CD4-positive, CD25-positive, alpha-beta regulatory T cell (primary cell): ENCODE results near the gene NPIPA5. TPM values are rescaled to one million over a fixed set of nuclear protein-coding genes. Genes with fewer than 3 reads are reported as not detected.
"Not testable (repeated sequence)": the region's sequence is repeated elsewhere in the genome, so short reads cannot be mapped to it uniquely, and the experiment has no call there.

Source experiments
- ATAC-seq, 2 donors: fragments of 150-1000 bp; cut with Tn5 transposase; one replicate each; pipeline ENCODE4 v1.10.0; 2021; ENCODE audit warnings: low read depth in 2 of 2, moderate number of reproducible peaks in 2 of 2, moderate library complexity in 1 of 2
- DNase-seq, 3 donors: peaks; one replicate each; pipeline versions ENCODE4 v3.0.0 to v3.0.0-alpha.2; 2012 to 2022; ENCODE audit warnings: mixed read lengths in 1 of 3
- H3K27ac ChIP-seq: one replicate; pipeline ENCODE4 v1.7.0; 2013; ENCODE audit warnings: mild to moderate bottlenecking, low read length; ENCODE audit not compliant: insufficient read depth, poor library complexity, severe bottlenecking
- H3K27me3 ChIP-seq: one replicate; pipeline ENCODE4 v1.7.0; 2013; ENCODE audit warnings: low read length; ENCODE audit not compliant: control insufficient read depth, insufficient read depth
- H3K36me3 ChIP-seq: one replicate; pipeline ENCODE4 v1.7.0; 2013; ENCODE audit warnings: mild to moderate bottlenecking, low read length, moderate library complexity; ENCODE audit not compliant: control insufficient read depth, insufficient read depth
- H3K4me1 ChIP-seq: 2 replicates; pipeline ENCODE4 v1.7.0; 2013; ENCODE audit warnings: mild to moderate bottlenecking, low read length; ENCODE audit not compliant: insufficient read depth, control insufficient read depth, poor library complexity, severe bottlenecking
- H3K4me3 ChIP-seq: one replicate; pipeline ENCODE4 v1.7.0; 2013; ENCODE audit warnings: low read depth, mild to moderate bottlenecking, low read length, moderate library complexity
- H3K9me3 ChIP-seq, 2 experiments: 1 replicate in 1 of 2; 2 replicates in 1 of 2; pipeline ENCODE4 v1.7.0; 2013; ENCODE audit warnings: low read length in 2 of 2, mild to moderate bottlenecking in 1 of 2, moderate library complexity in 1 of 2; ENCODE audit not compliant: control insufficient read depth in 2 of 2
- H3K27ac Mint-ChIP-seq, 3 donors: one replicate each; pipeline ENCODE4 v1.8.0; 2020 to 2022; ENCODE audit warnings: mild to moderate bottlenecking in 3 of 3, mixed read lengths in 3 of 3, moderate library complexity in 2 of 3
- H3K27me3 Mint-ChIP-seq: one replicate; pipeline ENCODE4 v1.8.0; 2022; ENCODE audit warnings: mild to moderate bottlenecking, mixed read lengths
- H3K36me3 Mint-ChIP-seq: one replicate; pipeline ENCODE4 v1.8.0; 2020; ENCODE audit warnings: mixed read lengths
- H3K4me1 Mint-ChIP-seq, 4 donors: one replicate each; pipeline ENCODE4 v1.8.0; 2020 to 2022; ENCODE audit warnings: mixed read lengths in 4 of 4, mild to moderate bottlenecking in 1 of 4
- H3K4me3 Mint-ChIP-seq, 4 donors: one replicate each; pipeline ENCODE4 v1.8.0; 2020 to 2022; ENCODE audit warnings: mild to moderate bottlenecking in 4 of 4, mixed read lengths in 4 of 4, moderate library complexity in 3 of 4
- H3K9me3 Mint-ChIP-seq, 7 donors: one replicate each; pipeline ENCODE4 v1.8.0; 2020 to 2022; ENCODE audit warnings: mixed read lengths in 7 of 7, mild to moderate bottlenecking in 3 of 7, moderate library complexity in 2 of 7
- polyA plus RNA-seq, 4 donors: library from polyadenylated mRNA; unstranded; fragments of 300-500 nt; fragmentation: Illumina TruSeq; gene quantifications; one replicate each; pipeline ENCODE4 v1.2.3, GENCODE V29; 2021
- total RNA-seq: library from RNA; stranded (reverse); gene quantifications from one replicate; pipeline ENCODE4 v1.2.3, GENCODE V29; 2022

Gene NPIPA5
- total and polyA plus RNA-seq, 5 donors from 2014 or later: 0.29 to 7.1 (median 0.64) TPM

- H3K4me3 Mint-ChIP-seq: no peak overlapping the region
- peaks cover 17% of the 10 kb centered on the region for H3K27me3 Mint-ChIP-seq
- H3K9me3 Mint-ChIP-seq: no peaks in the 10 kb centered on the region
- Histone ChIP-seq H3K9me3 (no peaks in the 10 kb centered on the region), H3K4me3 (no peak overlapping the region), H3K27ac (no peak overlapping the region), H3K27me3 (no peaks in the 10 kb centered on the region), H3K4me1 (no peaks in the 10 kb centered on the region), H3K36me3 (no peaks in the 10 kb centered on the region)
- no peak overlapping the region for H3K27ac Mint-ChIP-seq
- peaks cover 0 to 6% (median 0%) of the 10 kb centered on the region in 4 donors for H3K4me1 Mint-ChIP-seq
- DNase-seq (no peak), ATAC-seq (no peak)
- H3K36me3 Mint-ChIP-seq: no peaks in the 10 kb centered on the region
Observed at GRCh38 chr16:15399317-15399716, 21.2 kb upstream of the NPIPA5 start.

GRCh38 chr16:15398618-15399316 lies 20.7 kb upstream of the NPIPA5 start:
- no peak overlapping the region for H3K27ac ChIP-seq
- H3K36me3 ChIP-seq: no peaks in the 10 kb centered on the region
- no peaks in the 10 kb centered on the region for H3K27me3 ChIP-seq
- H3K9me3 Mint-ChIP-seq: no peaks in the 10 kb centered on the region
- no peak overlapping the region for H3K4me3 Mint-ChIP-seq
- H3K4me1 ChIP-seq: no peaks in the 10 kb centered on the region
- H3K27ac Mint-ChIP-seq: no peak overlapping the region
- no peaks in the 10 kb centered on the region for H3K36me3 Mint-ChIP-seq
- H3K4me1 Mint-ChIP-seq: peaks cover 0 to 6% (median 0%) of the 10 kb centered on the region in 4 donors
- H3K9me3 ChIP-seq: no peaks in the 10 kb centered on the region
- DNase-seq (no peak), ATAC-seq (no peak)
- peaks cover 17% of the 10 kb centered on the region for H3K27me3 Mint-ChIP-seq
- no peak overlapping the region for H3K4me3 ChIP-seq

- H3K4me3 ChIP-seq: no peak overlapping the region
- Mint-ChIP-seq H3K27me3 (peaks cover 17% of the 10 kb centered on the region), H3K36me3 (no peaks in the 10 kb centered on the region), H3K4me1 (no peaks in the 10 kb centered on the region), H3K9me3 (no peaks in the 10 kb centered on the region), H3K4me3 (no peak overlapping the region), H3K27ac (no peak overlapping the region)
- H3K27me3 ChIP-seq: no peaks in the 10 kb centered on the region
- H3K4me1 ChIP-seq: no peaks in the 10 kb centered on the region
- ATAC-seq: no peak
- DNase-seq: no peak
- H3K36me3 ChIP-seq: no peaks in the 10 kb centered on the region
- H3K27ac ChIP-seq: no peak overlapping the region
- no peaks in the 10 kb centered on the region for H3K9me3 ChIP-seq
Observed at GRCh38 chr16:15396948-15397594, 19.0 kb upstream of the NPIPA5 start.

GRCh38 chr16:15396509-15396829 lies 18.4 kb upstream of the NPIPA5 start:
- not testable (repeated sequence) for H3K27ac Mint-ChIP-seq, H3K4me1 ChIP-seq, H3K4me3 ChIP-seq, ATAC-seq, H3K36me3 ChIP-seq, H3K27ac ChIP-seq, H3K4me3 Mint-ChIP-seq, H3K9me3 Mint-ChIP-seq, H3K27me3 ChIP-seq, H3K9me3 ChIP-seq, H3K36me3 Mint-ChIP-seq, H3K4me1 Mint-ChIP-seq, DNase-seq
- peaks cover 17% of the 10 kb centered on the region for H3K27me3 Mint-ChIP-seq

- not testable (repeated sequence) for H3K27ac ChIP-seq, H3K36me3 Mint-ChIP-seq, H3K4me1 ChIP-seq, H3K27ac Mint-ChIP-seq, H3K4me1 Mint-ChIP-seq, H3K4me3 ChIP-seq, H3K27me3 ChIP-seq, H3K36me3 ChIP-seq, H3K9me3 ChIP-seq, H3K9me3 Mint-ChIP-seq, DNase-seq
- peak in 1 of 2 donors; percentile 12 for ATAC-seq
- Mint-ChIP-seq H3K4me3 (peak within 1 kb of the TSS in 1 of 4 donors; percentile 4), H3K27me3 (peaks cover 17% of the 10 kb centered on the region)
Observed at GRCh38 chr16:15395631-15396508, 17.8 kb upstream of the NPIPA5 start, which contains the start of gene MPV17L. Gene MPV17L (plus strand): TSS chr16:15395754. CDS start chr16:15395898, 144 bp downstream.

GRCh38 chr16:15393025-15393424 lies 14.9 kb upstream of the NPIPA5 start:
- DNase-seq, H3K36me3 ChIP-seq, H3K4me1 Mint-ChIP-seq, ATAC-seq, H3K9me3 ChIP-seq, H3K4me1 ChIP-seq, H3K27me3 ChIP-seq, H3K9me3 Mint-ChIP-seq, H3K27ac Mint-ChIP-seq, H3K27ac ChIP-seq, H3K36me3 Mint-ChIP-seq, H3K4me3 ChIP-seq: not testable (repeated sequence)
- Mint-ChIP-seq H3K27me3 (peaks cover 25% of the 10 kb centered on the region), H3K4me3 (peak overlapping the region in 1 of 4 donors; percentile 27)

GRCh38 chr16:15389916-15390315 lies 11.8 kb upstream of the NPIPA5 start:
- not testable (repeated sequence) for H3K4me1 ChIP-seq, H3K36me3 Mint-ChIP-seq, H3K27ac Mint-ChIP-seq, DNase-seq, H3K27ac ChIP-seq, ATAC-seq, H3K4me1 Mint-ChIP-seq, H3K9me3 ChIP-seq, H3K4me3 Mint-ChIP-seq, H3K27me3 ChIP-seq, H3K4me3 ChIP-seq, H3K36me3 ChIP-seq, H3K9me3 Mint-ChIP-seq
- H3K27me3 Mint-ChIP-seq: peaks cover 24% of the 10 kb centered on the region
